HG03025 (cell line): ENCODE data around the gene PTPRT.
"Not testable (repeated sequence)": the region's sequence is repeated elsewhere in the genome, so short reads cannot be mapped to it uniquely, and the experiment has no call there.

ENCODE experiments used
- ATAC-seq: cut with Tn5 transposase; IDR thresholded peaks from one replicate; pipeline ENCODE4 v1.9.1; 2021; ENCODE audit warnings: mild to moderate bottlenecking, moderate library complexity; ENCODE audit not compliant: unreplicated experiment, low FRiP score

Gene PTPRT

DNA sequence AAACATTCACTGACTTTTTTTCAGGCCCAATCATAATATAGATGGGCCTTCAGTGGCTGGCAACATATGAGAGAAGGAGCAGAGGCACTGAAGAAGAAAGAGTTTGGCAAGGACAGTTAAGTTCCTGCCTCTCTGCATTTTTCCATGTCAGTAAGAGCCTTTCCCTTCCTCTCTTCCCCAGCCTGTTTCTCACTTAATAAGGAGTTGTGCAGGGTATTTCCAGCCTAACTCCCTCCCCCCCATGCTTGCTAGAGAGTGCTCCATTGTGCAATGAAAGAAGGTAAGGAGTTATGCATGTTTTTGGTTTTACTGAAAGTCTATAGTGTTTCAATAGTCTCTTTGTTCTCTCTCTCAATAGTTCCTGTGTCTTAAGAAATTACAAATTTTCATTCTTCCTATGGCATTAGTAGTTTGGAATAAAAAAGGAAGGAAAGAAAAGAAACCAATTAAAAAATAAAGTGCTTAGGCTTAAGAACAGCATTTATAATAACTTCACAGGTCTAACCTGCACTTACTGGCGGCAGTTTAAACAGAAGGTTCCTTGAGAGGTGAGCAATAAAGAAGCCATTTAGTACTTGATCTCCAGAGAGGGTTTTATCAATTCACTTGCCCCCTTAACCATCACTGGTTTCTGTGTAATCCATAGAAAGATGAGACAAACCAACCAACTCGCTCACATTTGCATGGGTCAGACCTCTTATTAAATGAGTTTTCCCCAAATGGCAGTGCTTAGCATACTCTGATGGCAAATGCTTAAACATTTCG, 251.1 kb downstream of the PTPRT start:
- ATAC-seq, result no peak

DNA sequence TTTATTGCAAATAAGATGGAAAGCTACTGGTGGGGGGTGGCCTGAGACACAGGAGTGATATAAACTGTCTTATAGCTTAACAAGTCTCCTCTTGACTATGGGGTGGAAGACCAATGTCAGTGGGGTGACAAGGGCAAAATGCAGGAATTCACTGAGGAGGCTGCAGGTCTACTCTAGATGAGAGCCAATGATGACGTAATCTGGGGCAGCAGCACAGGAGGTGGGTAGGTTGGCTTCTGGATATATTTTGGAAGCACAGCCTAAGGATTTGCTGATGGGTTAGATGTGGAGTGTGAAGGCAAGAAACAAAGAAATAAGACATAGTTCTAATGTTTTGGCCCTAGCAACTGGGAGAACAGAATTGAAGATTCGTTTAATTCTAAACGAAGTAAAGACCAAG, 253.2 kb downstream of the PTPRT start:
- no peak for ATAC-seq

DNA sequence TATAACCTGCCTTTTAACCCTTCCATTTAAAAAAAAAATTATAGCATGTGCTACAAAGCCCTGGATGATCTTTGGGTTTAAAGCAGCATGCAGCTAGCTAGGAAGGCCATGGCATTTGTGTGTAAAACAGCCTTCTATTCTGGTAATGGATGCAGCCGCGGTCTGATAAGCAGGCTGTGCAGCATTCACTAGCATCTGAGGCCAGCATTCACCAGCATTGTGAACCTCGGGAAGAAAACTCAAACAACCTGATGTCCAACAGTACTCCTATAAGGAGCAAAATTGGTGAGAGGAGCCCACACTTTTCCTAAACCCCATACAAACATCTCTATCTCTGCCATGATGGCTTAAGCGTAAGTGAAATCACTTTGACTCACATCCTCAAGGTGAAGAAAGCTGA, 265.5 kb downstream of the PTPRT start:
- ATAC-seq, result no peak

DNA sequence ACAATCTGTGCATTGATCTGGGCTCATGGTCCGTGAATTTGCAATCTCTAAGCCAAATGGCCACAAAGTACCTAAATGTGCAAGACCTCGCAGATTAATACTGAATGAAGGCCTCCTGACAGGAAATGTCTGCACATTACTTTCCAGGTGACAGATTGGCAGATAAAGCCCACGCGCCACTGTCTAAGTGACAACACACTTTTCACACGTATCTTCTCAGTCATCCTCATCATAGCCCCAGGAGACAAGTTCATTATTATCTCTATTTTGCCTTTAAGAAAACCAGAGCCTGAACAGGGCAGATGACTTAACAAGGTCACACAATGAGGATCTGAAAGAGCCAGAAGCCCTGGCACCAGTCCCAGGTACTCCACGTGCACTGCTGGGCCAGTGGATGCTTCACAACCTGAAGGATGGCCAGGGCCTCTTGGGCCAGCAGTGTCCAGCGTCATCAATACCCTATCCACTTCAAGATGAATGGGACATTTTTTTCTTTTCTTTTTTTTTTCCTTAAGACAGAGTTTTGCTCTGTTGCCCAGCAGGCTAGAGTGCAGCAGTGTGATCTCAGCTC, 266.3 kb downstream of the PTPRT start:
- ATAC-seq, result no peak

DNA sequence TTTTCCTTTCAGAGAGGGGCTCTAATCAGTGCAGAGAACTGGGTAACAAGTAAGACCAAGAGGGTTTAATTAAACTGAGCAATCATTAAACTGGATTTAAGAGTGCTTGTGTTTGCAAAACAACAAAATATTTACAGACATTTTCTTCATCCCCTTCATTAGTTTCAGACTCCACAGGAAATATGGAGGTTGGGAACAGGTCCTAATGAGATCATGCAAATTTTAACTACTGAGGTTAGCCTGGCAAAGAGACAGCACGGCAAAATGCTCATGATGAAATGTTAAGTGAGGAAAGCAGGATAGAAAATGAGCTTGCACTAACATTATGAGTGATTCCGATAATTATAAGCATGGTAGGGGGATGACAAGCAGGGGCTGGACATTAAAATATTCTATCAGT, 268.9 kb downstream of the PTPRT start:
- ATAC-seq, result no peak

DNA sequence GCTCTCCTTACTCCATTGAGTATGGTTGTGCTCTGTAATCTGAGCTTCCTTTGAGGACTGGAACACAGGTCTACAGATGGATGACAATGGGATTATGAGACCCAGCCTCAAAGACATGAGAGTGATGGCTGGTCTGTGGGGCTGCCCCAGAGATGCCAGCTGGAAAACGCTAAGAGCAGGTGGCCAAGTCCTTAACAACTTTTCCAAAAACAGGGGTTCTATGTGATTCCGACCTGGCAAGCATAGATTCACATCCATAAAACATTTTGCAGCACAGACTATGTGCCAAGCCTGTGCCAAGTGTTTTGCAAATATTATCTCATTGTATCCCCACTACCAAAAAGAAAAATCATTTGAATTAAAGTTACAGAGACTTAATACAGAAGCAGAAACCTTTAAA, 270.4 kb downstream of the PTPRT start:
- no peak for ATAC-seq

DNA sequence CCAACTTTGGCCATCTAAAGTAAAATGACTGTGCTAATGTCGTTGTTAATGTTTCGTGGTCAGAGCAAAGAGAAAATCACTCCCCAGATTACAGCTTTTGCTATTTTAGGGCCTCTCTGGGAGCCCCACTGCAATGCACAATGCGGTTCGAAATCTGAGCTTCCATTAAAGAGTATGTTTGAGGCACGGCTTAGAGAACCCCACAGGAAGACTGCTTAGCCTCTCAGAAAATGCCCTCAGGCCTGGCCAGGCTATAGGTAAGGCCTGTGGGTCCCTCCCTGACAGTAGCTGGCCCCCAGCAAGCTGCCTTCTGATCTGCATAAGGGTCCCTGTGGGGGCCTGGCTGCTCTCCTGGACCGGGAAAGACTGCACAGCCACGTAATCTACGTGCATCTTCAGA, 274.6 kb downstream of the PTPRT start:
- ATAC-seq, result no peak

DNA sequence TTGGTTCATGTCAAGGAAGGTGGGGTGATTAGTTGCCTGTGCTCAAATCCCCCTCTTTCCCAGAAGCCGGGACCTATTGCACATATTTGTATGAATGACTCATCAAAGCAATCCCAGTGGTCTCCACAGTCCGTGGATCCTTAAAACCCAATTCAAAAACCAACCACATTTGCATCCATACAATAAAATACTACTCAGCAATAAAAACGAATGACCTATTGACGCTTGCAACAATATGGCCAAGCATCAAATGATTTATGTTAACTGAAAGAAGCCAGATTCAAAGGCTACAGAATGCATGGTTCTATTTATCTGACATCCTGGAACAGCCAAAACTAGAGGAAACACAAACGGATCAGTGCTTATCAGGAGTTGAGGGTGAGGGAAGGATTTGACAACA, 275.4 kb downstream of the PTPRT start:
- no peak for ATAC-seq

DNA sequence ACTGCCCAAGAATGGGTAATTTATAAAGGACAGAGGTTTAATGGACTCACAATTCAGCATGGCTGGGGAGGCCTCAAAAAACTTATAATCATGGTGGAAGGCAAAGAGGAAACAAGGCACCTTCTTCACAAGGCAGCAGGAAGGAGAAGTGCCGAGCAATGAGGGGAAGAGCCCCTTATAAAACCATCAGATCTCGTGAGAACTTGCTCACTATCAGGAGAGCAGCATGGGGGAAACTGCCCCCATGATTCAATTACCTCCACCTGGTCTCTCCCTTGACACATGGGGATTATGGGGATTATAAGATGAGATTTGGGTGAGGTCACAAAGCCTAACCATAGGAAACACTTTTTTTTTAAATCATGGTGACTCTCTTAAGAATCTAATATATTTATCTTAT, 278.9 kb downstream of the PTPRT start:
- not testable (repeated sequence) for ATAC-seq

DNA sequence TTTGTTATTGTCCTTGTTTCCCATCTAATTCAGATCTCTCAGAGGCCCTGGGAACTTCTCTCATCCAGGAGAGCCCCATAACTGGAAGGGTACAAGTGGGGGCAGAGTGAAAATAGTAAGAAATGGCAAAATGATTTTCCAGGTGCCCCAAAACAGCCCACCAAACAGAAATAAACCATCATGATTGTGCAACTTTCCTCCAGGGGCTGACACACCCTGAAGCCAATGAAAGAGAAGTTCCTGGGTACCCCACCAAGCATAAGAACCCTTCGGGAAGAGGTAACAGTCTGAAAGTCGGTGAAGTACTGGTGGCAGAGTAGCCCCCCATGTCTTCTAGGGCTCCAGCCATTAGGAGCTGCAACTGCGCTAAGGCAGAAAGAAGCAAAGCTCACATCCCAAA, 282.0 kb downstream of the PTPRT start:
- ATAC-seq, result no peak

DNA sequence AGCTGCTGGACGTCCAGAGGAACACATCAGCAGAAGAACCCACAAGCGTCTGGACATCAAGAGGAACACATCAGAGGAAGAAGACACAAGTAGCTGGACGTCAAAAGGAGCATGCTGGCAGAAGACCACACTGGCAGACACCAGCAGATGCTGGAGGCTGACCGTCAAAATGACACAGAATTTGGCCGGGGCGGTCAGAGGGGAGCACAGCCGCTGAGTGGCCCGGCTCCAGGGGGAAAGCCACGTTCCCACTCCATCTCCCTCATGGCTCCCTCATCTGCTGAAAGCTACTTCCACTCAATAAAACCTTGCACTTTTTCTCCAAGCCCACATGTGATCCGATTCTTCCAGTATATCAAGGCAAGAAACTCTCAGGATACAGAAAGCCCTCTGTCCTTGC, 283.6 kb downstream of the PTPRT start:
- no peak for ATAC-seq

DNA sequence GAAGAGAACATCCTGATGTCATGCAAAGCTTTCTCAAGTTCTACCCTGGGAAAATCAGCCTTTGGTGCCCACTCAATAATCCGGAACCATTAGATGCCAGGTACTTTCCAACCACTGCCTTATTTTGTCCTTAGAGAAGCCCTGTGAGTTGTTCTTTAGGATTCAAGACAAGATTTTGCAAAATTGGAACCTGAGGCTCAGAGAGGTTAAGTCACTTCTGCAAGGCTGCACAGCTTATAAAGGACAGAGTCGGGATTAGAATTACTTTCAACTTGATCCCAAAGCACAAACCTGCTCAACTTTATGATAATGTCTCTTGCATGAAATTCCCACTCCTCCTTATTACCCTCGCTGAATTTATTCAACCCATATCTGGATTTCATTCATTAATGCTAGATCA, 287.2 kb downstream of the PTPRT start:
- no peak for ATAC-seq

DNA sequence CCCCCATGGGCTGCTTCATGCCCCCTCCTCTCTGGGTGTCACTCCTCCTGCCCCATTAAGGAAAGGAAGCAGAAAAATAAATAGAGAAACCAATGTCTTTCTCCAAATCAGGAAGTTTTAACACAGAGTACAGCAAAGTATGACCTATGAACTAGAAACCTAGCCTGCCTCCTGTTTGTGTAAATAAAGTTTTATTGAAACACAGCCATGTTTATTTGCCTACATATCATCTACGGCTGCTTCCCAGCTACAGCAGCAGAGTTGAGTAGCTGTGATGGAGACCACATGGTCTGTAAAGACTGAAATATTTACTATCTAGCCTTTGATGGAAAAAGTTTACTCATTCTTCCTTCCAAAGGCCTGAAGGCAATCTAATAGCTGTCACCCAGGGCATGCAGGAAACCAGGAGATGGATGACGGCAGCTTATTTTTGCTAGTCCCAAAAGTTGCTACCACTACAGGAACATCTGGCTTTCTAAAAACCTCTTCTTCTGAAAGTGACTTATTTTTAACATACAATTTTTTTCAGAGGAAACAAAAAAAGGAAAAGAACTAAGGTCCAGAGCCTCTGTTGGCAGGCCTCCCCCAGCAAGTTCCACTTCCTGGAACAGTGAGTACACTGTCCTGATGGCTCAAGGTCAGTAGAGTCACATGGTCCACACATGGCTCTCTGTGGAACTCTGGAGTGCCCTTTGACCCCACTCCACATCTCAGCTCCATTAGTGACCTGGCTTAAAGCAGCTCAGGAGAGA, 287.8 kb downstream of the PTPRT start:
- ATAC-seq, result no peak

DNA sequence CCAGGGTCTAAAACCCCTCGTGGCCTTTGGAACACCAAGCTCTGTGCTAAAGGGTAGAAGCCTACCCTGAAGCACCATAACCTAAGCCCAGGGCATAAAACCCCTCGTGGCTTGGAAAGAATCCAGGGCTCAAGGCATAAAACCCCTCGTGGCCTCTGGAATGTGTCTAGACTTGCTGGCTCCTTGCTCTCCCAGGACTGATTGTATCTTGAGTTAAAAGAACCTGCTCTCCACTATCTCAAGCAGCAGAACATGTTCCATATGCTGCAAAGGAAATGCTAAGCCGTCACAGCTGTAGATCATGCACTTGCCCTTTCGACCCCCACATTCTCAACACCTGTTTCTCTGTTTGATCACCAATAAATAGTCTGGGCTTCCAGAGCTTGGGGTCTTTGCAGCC, 288.9 kb downstream of the PTPRT start:
- not testable (repeated sequence) for ATAC-seq

DNA sequence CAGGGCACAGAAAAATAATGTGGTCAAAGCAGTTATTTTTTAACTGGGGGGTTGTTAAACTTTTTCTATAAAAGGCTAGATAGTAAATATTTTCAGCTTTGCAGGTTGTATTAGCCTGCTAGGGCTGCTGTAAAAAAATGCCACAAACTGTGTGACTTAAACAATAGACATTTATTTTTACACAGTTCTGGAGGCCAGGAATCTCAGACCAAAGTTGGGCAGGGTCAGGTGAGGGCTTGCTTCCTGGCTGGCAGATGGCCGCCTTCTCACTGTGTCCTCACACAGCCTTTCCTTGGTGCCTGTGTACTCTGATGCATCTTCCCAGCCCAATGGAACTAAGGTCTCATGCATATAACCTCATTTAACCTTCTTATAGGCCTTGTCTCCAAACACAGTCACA, 294.7 kb downstream of the PTPRT start:
- no peak for ATAC-seq

DNA sequence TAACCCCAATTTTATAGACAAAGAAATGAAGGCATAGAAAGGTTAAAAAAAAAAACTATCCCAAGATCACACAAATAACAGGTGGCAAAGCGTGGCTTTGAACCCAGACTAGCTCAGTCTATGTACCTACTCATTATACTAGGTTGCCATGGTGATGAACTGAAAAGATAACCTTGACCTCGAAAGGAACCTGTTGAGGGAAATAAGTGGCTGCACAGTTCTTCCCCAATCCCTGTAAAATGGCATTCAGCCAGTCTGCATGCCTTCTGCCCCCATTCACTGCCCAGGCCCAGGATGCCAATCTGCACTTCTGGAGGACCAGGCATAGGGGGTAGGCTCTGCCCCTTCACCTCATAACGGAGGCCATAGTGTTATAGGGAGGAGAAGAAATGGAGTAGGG, 295.2 kb downstream of the PTPRT start:
- ATAC-seq, result no peak

DNA sequence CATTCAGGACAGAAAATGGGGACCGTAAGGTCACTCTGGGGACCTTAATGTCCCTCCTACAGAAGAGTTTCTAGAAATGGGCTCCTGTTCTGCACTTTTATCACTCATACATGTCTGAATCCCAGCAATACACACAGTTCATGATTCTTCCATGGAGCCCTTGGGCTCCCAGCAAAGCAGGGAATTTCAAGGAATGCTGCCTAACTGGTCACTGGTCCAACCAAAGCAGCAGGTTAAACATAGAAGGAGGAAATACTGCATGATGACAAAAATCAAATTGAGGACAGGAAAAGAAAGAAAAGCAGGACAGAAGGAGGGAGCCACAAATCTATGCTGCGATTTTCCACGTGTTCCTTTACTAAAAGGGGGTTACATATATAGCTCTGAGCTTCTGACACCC, 300.2 kb downstream of the PTPRT start:
- ATAC-seq, result no peak

DNA sequence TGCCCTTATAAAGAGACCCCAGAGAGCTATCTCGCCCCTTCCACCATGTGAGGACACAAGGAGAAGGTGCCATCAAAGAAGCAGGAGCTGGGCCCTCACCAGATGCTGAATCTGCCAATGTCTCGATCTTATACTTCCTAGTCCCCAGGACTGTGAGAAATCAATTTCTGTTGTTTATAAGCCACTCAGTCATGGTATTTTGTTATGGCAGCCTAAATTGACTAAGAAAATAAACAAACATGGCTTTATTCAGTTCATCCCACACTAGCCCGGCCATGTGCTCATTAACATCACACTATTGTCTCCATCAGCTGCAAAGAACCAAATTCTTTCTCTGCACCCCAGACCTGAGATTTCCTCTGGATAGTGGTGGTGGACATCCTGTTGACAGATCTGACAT, 302.4 kb downstream of the PTPRT start:
- ATAC-seq, result no peak

DNA sequence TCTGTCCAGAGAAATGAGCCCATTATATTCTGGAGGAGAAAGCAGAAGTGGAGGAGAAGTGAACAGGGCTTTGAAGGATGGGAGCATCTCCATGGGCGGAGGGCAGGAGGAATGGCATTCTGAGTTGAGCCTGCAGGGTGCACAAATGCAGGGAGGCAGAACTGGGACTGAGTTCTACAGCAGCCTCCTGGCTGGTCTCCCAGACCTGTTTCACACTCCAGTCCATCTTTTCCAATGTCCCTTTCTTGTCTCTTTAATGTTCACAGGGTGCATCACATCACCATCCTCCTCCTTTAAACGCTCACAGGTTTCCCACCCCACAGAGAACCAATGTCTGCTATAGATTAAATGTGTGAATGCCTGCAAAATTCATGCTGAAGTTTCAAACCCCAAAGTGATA, 302.9 kb downstream of the PTPRT start:
- ATAC-seq, result no peak

DNA sequence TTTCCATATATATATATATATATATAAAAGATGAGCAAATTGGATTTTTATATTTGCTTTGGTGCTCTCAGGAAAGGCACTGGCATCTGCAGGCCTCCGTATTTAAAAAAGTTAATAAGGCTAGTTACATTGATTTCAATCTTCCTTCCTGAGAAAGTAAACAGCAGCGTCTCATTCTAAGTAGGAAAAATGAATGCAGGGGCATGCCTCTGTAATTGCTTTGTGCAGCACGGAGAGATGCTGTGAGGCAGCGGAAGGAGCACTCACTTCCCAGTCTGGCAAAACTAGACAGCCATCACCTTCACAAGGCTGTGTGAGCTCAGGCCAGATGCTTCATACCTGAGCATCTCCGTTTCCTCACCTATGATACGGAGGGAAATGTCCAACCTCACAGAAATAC, 303.7 kb downstream of the PTPRT start:
- ATAC-seq, result no peak

DNA sequence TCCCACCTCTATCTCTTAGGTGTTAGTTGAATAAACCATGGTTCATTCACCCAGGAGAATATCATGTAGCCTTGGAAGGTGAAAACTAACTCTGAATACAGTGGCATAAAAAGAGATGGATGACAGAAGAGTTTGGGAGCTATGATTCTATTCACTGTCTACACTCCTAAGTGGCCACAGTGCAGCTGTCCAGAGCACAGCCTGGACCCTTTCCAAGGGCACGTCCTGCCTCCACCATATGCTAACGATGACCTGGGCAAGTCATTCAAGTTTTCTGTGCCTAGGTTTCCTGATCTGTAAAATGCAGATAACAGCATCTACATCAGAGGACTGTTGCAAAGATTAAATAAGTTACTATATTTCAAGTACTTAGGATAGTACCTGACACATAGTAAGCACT, 314.1 kb downstream of the PTPRT start:
- ATAC-seq, result no peak

DNA sequence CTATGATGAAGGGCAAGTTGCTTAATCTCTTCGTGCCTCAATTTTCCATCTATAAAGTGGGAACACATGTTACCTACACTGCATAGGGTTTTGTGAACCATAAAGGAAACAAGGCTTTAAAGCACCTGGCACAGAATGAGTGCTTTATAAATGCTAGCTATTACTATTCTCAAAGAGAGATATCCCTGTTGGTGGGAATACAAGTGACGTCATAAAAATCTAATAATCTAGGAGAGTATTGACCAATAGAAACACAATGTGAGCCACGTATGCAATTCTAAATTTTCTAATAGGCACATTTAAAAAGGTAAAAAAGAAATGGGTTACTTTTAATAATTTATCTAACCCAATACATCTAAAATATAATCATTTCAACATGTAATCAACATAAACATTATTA, 316.4 kb downstream of the PTPRT start:
- ATAC-seq, result no peak
